Raji (cell line): ENCODE data around the gene PHLDB2.

Source experiments
- POLR2A ChIP-seq: IDR thresholded peaks from 2 replicates; pipeline ENCODE4 v1.6.1; 2011; ENCODE audit warnings: low read depth, low read length, control low read depth; ENCODE audit not compliant: insufficient read depth

Gene PHLDB2

DNA sequence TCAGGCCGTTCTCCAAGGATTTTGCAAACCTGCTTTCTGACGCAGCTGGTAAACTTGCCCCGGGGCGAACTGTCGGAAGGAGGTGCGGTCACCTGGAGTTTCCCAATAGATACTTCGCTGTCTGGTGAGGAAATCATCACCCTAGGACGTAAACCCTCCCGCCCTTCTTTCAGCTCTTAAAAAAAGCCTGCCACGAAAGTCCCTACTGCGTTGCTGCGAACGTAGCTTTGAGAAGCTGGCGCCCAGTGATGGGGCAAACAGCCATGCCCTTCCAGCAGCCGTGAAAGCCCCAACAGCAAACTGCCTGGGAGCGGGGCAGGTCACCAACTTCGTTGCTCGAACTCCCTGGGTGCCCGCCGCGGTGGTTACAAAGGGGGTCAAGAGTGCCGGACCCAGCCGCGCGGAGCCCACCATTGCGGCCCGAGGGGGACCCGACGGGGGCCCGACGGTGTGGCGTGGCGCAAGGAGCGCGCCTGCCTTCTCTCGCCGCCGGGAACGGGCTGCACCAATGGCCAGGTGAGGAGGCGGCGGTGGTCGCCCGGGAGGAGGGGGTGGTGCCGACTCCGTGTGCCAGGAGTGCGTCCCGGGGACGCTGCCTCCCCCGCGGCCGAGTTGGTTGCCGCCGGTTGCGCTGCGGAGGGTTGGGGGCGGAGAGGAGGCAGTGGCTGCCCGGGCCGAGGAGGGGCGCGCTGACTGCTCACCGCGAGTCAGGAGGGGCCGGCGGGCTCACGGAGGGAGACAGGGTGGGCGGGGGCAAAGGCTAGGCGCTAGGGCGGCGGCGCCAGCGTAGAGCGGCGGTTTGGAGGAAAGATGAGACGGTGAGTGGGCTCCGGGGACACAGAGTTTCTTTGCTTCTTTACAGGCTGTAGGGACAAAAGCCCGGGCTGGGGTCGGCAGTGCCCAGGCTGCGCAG lies at the start of gene PHLDB2:
Gene PHLDB2, plus strand, starts transcription at position 205 of the 913 bp plus-strand sequence. CDS start 24,813 bp downstream, outside the sequence.
- no peak for TF ChIP-seq POLR2A

- TF ChIP-seq POLR2A, result no peak
Observed at GRCh38 chr3:111810909-111811308, 48.2 kb upstream of the PHLDB2 start.

GRCh38 chr3:111811811-111812210 lies 47.3 kb upstream of the PHLDB2 start:
- no peak for TF ChIP-seq POLR2A

- no peak for TF ChIP-seq POLR2A
Observed at GRCh38 chr3:111812701-111813100, 46.4 kb upstream of the PHLDB2 start.

- no peak for TF ChIP-seq POLR2A
Observed at GRCh38 chr3:111813441-111813840, 45.6 kb upstream of the PHLDB2 start.

DNA sequence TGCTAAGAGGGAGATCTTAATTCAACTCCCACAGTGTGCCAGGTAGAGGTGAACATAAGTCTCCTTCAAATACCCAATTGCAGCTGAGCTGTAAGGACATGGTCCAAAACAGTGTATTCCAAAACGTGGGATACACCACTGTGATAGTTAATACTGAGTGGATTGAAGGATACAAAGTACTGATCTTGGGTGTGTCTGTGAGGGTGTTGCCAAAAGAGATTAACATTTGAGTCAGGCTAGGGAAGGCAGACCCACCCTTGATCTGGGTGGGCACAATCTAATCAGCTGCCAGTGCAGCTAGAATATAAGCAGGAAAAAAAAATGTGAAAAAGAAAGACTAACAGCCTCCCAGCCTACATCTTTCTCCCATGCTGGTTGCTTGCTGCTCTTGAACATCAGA lies 45.1 kb upstream of the PHLDB2 start:
- TF ChIP-seq POLR2A, result no peak

GRCh38 chr3:111819927-111820326 lies 39.1 kb upstream of the PHLDB2 start:
- no peak for TF ChIP-seq POLR2A

GRCh38 chr3:111820651-111821050 lies 38.4 kb upstream of the PHLDB2 start:
- no peak for TF ChIP-seq POLR2A

GRCh38 chr3:111821891-111822290 lies 37.2 kb upstream of the PHLDB2 start:
- no peak for TF ChIP-seq POLR2A

GRCh38 chr3:111822804-111823203 lies 36.3 kb upstream of the PHLDB2 start:
- no peak for TF ChIP-seq POLR2A

DNA sequence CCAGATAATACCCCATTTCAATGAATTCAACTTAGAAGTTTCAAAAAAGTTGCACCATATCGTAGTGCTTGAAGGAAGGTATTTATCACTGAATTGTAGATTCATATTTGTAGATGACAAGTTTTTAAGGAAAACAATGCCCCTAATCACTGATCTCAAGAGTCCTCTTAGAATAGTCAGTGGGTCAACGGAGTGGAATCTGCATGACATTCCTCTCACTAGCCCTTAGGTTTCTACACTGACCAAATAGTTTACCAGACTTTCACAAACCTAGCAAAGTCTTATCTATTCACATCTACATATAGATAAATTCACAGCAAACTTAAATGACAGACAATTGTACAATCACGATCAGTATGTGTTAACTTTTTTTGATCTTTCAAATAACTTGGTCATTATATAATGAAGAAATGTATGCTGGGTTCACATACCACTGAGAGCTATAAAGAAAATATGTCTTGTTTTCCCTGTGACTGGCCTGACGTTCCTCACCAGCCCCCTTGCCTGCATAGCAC lies 35.7 kb upstream of the PHLDB2 start:
- TF ChIP-seq POLR2A, result no peak

DNA sequence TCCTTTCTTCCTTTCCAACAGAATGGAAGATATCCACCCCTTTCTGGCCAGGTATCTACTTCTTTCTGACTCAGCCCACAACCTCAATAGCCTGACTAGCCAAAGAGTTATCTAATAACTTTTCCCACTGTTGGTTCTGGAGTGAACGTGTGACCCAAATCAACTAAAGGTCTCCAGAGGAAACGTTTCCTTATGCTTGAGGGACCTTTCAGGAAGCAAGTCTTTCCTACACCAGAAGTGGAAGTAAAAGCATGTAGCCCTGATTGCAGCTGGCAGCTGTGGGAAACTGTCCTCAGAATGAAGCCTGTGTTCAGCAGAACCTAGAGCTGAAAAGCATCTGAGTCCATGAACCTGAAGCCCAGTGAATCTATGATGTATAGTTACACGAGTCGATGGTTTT lies 34.7 kb upstream of the PHLDB2 start:
- TF ChIP-seq POLR2A, result no peak

- TF ChIP-seq POLR2A, result no peak
Observed at GRCh38 chr3:111827871-111828270, 31.2 kb upstream of the PHLDB2 start.

DNA sequence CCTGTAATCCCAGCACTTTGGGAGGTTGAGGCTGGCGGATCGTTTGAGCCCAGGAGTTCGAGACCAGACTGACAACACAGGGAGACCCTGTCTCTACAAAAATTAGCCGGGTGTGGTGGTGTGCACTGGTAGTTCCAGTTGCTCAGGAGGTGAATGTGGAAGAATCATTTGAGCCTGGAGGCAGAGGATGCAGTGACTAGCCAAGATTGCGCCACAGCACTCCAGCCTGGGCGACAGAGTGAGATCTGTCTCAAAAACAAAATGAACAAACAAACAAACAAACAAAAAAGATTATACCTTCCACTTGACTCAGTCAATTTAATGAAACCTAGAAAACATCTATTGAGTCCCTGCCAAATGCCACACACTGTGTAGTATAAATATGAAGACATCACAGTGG lies 30.5 kb upstream of the PHLDB2 start:
- TF ChIP-seq POLR2A, result no peak

DNA sequence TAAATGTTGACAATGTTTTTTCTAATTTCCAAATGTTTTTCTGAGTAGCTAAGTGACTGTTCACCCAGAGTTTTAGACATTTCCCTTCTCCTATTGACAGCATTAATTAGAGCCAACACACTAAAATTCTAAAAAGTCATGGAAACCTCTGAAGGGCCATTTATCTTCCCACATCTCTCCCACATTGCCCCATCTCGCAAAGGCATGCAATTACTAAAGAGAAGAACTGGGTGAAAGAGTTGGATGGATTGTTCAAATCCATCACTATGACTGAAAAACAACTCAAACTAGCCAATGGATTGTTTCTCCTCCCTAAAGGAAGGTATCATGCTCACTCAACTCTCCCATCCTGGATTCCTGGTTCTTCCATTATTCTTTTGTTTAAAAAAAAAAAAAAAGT lies 30.0 kb upstream of the PHLDB2 start:
- no peak for TF ChIP-seq POLR2A

DNA sequence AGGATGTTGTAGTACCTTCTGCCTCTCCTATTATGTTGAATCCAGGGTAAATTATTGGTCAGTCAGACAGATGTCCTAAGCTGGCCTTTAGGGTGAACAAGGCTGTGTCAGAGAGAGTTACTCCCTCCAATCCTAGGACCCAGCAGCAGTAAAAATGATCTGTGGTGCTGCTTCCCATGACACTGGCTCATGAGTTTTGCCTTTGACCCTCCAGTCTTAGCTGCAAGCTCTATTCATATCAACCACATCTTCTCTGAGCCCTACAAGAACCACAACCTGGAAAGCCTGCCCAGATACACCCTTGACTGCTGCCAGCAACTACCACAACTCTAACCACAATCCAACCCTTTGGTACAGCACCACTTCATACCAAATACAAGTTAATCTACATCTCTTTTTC lies 27.2 kb upstream of the PHLDB2 start:
- no peak for TF ChIP-seq POLR2A
